CD4-positive, alpha-beta T cell treated with Interferon alpha-2 for 1 hour (primary cell): ENCODE data around the gene ID3.

Source experiments
- DNase-seq, 2 donors: peaks; one replicate each; pipeline ENCODE4 v3.0.0-alpha.2; 2020 to 2022

ID3 gene

GRCh38 chr1:23564529-23565122 lies 5.3 kb upstream of the ID3 start:
- DNase-seq = no peak

GRCh38 chr1:23563755-23564374 lies 4.6 kb upstream of the ID3 start:
- no peak for DNase-seq

DNA sequence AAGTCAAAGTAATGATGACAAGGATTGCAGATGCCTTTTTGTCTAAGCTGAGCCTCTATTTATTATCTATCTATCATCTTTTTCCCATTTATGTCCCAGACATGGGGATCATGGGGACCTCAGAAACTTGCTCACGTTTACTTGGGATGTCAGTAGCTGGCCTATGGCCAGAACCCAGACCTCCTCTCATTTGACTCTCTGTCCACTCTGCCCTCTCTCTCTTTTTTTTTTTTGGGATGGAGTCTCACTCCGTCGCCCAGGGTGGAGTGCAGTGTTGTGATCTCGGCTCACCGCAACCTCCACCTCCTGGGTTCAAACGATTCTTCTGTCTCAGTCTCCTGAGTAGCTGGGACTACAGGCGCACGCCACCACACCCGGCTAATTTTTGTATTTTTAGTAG lies 3.7 kb upstream of the ID3 start:
- DNase-seq = no peak

DNA sequence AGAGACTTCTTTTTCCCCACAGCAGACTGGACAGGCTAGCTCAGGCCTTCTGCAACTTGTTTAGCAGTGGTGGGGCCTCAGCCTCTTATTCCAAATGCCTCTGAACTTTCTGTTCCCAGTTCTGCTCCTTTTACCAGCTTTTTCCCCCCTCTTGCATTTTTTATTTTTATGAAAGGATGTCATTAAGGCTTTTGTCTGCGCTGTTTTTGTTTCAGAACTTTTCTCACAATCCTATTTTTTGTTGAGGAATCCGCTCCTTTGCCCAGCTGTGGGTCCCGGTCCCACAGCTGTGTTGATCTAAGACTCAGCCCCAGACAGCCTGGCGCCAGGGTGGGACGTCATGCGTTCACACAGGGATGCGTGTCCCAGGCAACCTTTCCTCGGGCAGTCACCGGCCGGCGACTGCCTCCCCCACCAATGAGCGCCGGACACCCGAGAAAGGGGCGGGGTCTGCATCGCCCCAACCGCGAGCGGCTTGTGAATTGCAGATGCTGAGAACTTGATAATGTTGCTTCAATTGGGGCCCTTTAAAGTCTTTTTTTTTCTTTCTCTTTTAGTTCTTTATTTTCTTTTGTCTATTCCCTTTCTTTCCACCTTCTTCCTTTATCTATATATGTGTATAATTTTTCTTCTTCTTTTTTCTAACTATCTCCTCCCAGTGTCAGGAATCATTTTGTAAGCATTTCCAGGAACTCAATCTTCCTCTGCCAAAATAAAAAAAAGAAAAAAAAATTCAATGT lies 3.0 kb upstream of the ID3 start:
- peak; percentile 46 to 59 for DNase-seq

DNA sequence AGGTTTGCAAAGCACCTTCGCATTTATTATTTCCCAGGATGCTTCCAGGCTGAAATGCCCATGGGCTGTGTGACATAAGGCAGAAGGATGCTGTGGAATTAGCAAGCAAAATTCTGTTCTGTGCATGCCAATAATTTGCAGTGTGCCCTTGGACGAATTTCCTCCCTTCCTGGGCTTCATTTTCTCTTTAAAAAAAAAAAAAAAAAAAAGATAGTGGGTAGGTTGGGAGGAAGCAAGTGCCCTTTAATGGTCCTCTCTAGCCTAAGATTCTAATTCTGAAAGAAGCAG lies 2.5 kb upstream of the ID3 start:
- no peak for DNase-seq

- no peak for DNase-seq
Measured at GRCh38 chr1:23561076-23561812, 1.9 kb upstream of the ID3 start.

DNA sequence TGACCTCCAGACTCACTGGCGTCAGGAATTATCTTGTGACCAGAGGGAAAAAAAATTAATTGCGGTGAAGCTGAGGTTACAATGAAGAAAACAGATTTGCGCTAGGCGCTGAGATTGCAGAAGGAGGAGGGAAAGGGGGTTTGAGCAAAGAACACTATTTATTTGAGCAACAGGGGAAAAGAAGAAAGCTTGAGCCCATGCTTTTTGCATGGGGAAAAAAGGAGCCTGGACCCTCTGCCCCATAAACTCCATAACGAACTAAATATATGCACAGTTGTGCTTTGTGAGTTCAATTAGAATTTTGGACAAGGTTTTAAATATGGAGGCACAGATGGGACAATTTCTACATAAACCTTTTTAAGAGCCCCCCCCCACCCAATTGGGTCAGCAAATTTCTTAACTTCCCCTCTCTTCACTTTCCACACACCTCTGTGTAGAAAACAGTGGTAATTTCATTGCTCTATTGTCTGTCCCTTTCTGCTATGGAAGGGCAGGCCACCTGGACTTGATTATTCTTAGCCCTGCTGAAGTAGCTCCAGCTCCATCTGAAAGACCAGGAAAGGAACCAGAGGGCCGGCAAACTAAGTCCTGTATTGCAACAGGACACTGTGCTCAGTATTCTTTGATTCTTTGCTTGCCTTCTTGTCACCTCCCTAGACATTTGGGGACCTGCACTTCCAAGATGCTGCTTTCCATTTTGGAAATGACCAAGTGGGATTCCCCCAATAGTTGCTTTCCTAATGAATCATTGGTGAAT lies 862 bp upstream of the ID3 start:
- peak in 1 of 2 donors; percentile 10 for DNase-seq

DNA sequence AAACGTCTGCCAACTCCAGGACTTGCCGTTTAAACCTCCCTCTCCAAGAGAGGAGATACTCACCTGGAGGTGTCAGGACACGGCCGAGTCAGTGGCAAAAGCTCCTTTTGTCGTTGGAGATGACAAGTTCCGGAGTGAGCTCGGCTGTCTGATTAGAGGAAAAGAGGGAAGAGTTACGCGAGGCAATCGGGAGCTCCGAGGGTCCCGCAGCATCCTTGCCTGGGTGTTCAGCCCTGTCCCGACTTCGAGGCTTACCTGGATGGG lies 497 bp downstream of the ID3 start:
- peak in 1 of 2 donors; percentile 14 for DNase-seq

DNA sequence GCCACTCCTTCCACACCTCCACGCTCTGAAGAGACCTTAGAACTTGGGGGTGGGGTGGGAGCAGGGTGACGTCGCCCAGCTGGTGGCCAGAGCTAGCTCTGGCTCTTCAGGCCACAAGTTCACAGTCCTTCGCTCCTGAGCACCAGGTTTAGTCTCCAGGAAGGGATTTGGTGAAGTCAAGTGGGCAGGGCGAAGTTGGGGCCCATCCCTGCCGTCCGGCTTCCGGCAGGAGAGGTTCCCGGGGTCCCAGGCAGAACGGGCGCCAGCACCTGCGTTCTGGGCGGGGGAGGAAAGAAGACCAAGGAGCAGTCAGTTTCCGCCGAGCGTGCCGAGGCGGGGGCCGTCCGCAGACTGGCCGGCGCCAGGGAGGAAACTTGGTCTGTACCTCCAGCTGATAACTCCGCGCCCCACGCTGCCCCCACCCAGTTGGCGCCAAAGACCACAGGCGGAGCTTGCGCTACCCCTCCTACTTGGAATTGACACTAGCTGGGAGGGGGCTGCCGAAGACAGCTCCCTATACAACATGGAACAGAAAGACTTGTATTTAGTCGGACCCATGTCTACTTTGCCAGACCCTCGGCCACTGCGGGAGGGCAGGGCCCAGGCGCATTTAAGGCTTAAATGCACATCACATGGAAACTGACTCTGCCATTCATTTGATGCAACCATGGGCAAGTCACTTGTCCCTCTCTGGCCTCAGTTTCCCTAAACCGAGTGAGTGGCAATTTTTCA lies 995 bp downstream of the ID3 start:
- peak in 1 of 2 donors; percentile 31 for DNase-seq

DNA sequence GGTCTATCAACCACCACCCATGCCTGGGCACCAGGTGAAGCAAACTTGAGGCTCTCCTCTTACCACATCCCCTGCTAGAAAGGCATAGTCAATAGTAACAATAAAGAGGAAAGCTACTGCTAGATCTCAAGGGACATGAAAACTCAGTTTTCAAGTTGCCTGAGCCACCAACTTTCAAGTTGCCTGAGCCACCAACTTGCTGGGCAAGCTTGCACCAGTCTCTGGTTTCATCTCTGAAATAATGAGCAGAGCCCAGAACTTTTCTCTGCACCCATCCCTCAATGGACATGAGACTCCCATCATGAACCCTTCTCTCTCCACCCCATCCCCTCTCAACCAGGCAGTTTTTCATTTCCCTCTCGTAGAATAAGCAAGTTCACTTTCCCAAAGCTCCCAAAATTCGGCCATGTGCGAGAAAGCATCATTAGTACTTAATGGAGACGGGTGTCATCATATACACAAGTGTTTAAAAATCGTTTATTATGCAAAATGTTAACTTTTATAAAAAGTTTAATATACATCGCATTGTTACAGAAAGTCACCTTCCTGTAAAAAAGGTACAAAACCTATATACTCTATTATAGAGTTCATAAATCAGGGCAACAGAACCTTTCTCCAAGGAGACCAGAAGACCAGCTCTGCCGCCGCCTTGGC lies 1.7 kb downstream of the ID3 start:
- no peak for DNase-seq

DNA sequence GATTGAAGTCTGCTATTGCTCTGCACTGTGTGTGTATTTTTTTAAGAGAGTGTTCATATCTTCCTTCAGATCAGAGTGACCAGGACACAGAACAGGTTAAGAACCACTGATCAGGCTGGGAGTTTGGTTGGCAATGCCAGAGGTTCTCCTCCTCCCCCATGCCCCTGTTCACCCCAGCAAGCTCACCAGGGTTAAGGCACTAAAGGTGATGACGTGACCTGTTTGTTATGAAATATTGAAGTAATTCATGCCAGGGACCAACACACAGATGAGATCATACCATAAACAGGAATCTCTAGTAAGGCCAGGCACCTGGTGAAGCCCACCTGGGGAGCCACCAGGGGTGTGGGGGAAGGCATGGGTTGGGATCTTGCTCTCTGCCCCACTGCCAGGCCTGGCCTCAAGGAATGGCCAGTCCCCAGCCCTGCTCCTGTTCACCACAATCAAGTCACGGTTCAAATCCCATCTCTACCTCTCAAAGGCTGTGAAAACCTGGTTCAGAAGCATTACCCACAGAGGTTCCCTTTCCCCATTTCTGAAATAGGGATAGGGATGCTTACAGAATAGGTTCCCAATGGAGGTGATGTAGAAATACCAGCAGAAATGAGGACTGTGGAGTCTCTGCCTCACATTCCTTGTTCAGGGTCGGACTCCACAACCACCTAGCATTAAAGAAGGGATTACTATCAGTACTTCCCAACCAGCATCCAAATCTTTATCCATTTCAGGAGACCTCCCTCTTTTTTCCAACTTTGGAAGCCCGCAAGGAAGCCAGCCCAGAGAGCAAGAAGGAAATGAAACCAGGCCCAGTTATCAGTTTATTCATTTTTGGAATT lies 2.4 kb downstream of the ID3 start:
- no peak for DNase-seq

DNA sequence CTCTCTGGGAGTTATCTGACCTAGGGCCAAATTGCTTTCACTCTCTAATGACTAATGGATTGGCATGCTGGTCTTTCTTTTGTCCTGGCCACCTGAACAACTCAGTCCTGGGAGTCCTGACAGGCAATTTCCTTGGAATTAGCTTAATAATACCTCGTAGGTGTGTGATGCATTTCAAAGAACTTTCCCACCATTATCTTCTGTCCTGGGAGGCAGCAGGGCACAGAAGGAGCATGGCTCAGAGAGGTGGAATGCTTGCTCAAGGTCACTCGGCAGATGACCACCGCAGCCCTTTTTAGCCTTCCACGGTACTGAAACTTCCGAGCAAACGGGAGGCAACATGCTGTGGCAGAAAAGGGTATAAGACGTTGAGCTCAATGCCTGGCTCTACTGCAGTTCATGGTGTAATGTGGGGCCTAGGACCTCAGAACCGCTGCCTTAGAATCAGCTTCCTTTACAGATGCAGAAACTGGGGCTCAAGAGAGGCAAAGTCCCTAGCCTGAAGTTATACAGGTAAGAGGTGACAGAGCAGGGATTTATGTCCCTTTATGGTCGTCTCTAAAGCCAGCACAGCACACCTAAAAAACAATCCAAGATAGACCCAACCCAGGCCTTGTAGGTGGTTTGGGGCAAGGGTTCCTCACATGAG lies 3.2 kb downstream of the ID3 start:
- no peak for DNase-seq

GRCh38 chr1:23555270-23555985 lies 3.9 kb downstream of the ID3 start:
- DNase-seq = no peak

DNA sequence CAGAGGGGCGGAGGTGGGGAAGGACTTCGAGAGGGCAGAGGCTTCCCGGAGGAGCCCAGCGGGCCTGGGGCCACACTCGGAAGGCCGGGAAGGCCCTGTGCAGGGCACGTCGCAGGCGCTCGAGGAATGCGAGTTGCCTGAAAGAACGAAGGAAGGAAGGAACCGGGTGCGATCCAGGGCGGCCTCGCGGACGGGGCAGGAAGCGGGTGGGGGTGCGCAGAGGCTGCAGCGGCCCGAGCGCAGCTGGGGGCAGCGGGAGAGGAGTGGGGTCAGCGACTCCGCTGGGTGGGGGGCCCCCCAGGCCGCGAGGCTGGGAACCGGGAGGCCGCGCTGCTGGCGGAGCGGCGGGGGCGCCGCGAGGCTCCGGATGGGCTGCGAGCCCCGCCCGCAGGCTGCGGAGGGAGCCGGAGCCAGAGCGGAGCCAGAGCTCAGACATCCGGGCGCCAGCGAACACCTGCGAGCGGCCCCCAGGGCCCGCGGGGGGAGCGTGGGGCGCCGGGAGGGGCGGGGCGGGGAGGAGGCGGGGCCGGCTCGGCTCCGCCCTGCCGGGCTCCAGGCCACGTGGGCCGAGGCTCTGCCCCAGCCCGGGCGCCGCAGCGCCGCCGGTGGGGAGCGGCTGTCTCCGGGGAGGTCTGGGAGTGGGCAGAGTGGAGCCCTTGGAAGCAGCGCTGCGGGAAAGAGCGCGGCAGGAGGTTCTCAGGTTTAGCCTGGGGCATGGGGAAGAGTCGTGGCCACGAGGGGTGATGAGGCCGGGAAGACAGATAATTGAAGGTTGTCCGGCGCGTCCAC lies 4.6 kb downstream of the ID3 start:
- DNase-seq = peak; percentile 86 to 91

- no peak for DNase-seq
Measured at GRCh38 chr1:23554127-23554480, 5.2 kb downstream of the ID3 start.

GRCh38 chr1:23553231-23554126 lies 5.8 kb downstream of the ID3 start:
- no peak for DNase-seq

GRCh38 chr1:23551849-23552248 lies 7.5 kb downstream of the ID3 start:
- DNase-seq = no peak

DNA sequence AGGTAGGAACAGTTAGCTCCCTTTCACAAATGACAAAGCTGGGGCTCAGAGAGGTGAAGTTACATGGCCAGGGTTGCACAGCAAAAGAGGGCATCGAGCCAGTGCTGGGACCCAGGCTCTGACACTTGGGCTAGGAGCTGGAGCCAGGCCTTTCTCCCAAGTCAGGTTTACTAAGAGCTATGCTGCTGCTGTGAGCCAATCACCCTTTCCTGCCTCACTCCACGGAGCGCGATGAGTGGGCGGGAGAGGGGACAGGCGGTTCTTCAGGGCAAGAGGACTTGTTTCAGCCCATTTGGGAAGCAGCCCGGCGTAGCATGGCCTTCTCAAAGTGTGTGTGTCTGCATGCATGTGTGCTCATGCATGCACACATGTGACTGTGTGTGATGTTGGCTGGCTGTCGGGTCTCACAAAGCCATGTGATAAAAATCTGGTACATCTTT lies 10.6 kb downstream of the ID3 start:
- DNase-seq = no peak
